ENCODE data around the gene S100A8. TPM values are rescaled to one million over a fixed set of nuclear protein-coding genes. Genes with fewer than 3 reads are reported as not detected.

S100A8 gene
- total and polyA plus RNA-seq, 2 donors (not counting 3 experiments of a cell fraction or from before 2014, with no cell fraction given) = not detected

- ChIA-PET CTCF (no interaction called here), POLR2A (no interaction called here)
- H2AFZ ChIP-seq (ENCODE audit: low read depth, low read length) = no peak overlapping the region
- no peak overlapping the region for H3K4me2 ChIP-seq (ENCODE audit: insufficient read depth, low read length)
- intact Hi-C loops (cut with micrococcal nuclease) = no loop called here
- dilution Hi-C loops (cut with MboI; ENCODE audit: extremely low pct_ligation_motif_present, low sequenced_read_pairs) = no loop called here
- no peaks in the 10 kb centered on the region for H4K20me1 ChIP-seq (replicated peaks; ENCODE audit: control insufficient read depth, extremely low read depth, insufficient read depth, low read length)
- DNase-seq (ENCODE audit: low read depth, low spot score) (no peak), FAIRE-seq (no peak)
- H3K79me2 ChIP-seq (ENCODE audit: control insufficient read depth, insufficient read depth, low read length) = no peaks in the 10 kb centered on the region
- no peaks in the 10 kb centered on the region for H3K9me3 ChIP-seq (replicated peaks; ENCODE audit: control insufficient read depth, insufficient read depth, low read length)
- no peaks in the 10 kb centered on the region for H3K9me1 ChIP-seq (replicated peaks; ENCODE audit: control insufficient read depth, extremely low read depth, insufficient read depth, low read length)
- H3K36me3 ChIP-seq (ENCODE audit: control insufficient read depth in 2 of 2, extremely low read depth in 1 of 2, insufficient read depth in 2 of 2, low read length in 2 of 2) = no peaks in the 10 kb centered on the region
- TF ChIP-seq POLR2AphosphoS5 (IDR thresholded peaks at IDR 0.05; ENCODE audit: insufficient read depth, low read depth, low read length) (no peak), MYC (IDR thresholded peaks at IDR 0.05; ENCODE audit: low read depth, low read length) (no peak), CTCF (IDR thresholded peaks at IDR 0.05; ENCODE audit: extremely low read depth in 1 of 2, insufficient read depth in 1 of 2, low read depth in 1 of 2, low read length in 2 of 2) (no peak), MAX (IDR thresholded peaks at IDR 0.05; ENCODE audit: insufficient read depth, insufficient read length) (no peak), GATA2 (IDR thresholded peaks at IDR 0.05; ENCODE audit: insufficient read depth, insufficient read length, low read depth, low read length) (no peak), FOS (IDR thresholded peaks at IDR 0.05; ENCODE audit: borderline replicate concordance, insufficient read depth, low read length) (no peak), EZH2 (IDR thresholded peaks at IDR 0.05; ENCODE audit: borderline replicate concordance, low read depth, low read length, severe bottlenecking) (no peak), POLR2A (IDR thresholded peaks at IDR 0.05; ENCODE audit: low read depth, low read length) (no peak), JUN (IDR thresholded peaks at IDR 0.05; ENCODE audit: borderline replicate concordance, insufficient read depth, insufficient read length, low read depth) (no peak)
- no peak overlapping the region for H3K9ac ChIP-seq (replicated peaks; ENCODE audit: extremely low read depth, insufficient read depth, low read length)
- H3K4me1 ChIP-seq (ENCODE audit: control insufficient read depth, extremely low read depth, insufficient read depth, low read length) = no peaks in the 10 kb centered on the region
- H3K4me3 ChIP-seq (replicated peaks in 1 of 3; ENCODE audit: insufficient read depth in 1 of 3, low read depth in 1 of 3, low read length in 3 of 3) = no peak overlapping the region
- H3K27me3 ChIP-seq (ENCODE audit: control insufficient read depth in 2 of 2, insufficient read depth in 2 of 2, low read length in 2 of 2) = no peaks in the 10 kb centered on the region
- BruUV-seq (replicated peaks) = no TSS peak
- H3K27ac ChIP-seq (ENCODE audit: insufficient read depth, low read depth, low read length) = no peak overlapping the region
Measured at GRCh38 chr1:153380711-153381110, 10.2 kb downstream of the S100A8 start.

Measured in endothelial cell of umbilical vein (primary cell).